CD4-positive, CD25-positive, alpha-beta regulatory T cell (primary cell): ENCODE measurements around the gene SCART1. TPM values are rescaled to one million over a fixed set of nuclear protein-coding genes. Genes with fewer than 3 reads are reported as not detected.
A peak's percentile ranks its signal among the peaks of the same experiment; 100 is the strongest.
"Not testable (repeated sequence)": the region's sequence is repeated elsewhere in the genome, so short reads cannot be mapped to it uniquely, and the experiment has no call there.

Source experiments
- ATAC-seq, 2 donors: fragments of 150-1000 bp; cut with Tn5 transposase; one replicate each; pipeline ENCODE4 v1.10.0; 2021; ENCODE audit warnings: low read depth in 2 of 2, moderate number of reproducible peaks in 2 of 2, moderate library complexity in 1 of 2
- DNase-seq, 3 donors: peaks; one replicate each; pipeline versions ENCODE4 v3.0.0 to v3.0.0-alpha.2; 2012 to 2022; ENCODE audit warnings: mixed read lengths in 1 of 3
- H3K27ac ChIP-seq: one replicate; pipeline ENCODE4 v1.7.0; 2013; ENCODE audit warnings: mild to moderate bottlenecking, low read length; ENCODE audit not compliant: insufficient read depth, poor library complexity, severe bottlenecking
- H3K27me3 ChIP-seq: one replicate; pipeline ENCODE4 v1.7.0; 2013; ENCODE audit warnings: low read length; ENCODE audit not compliant: control insufficient read depth, insufficient read depth
- H3K36me3 ChIP-seq: one replicate; pipeline ENCODE4 v1.7.0; 2013; ENCODE audit warnings: mild to moderate bottlenecking, low read length, moderate library complexity; ENCODE audit not compliant: control insufficient read depth, insufficient read depth
- H3K4me1 ChIP-seq: 2 replicates; pipeline ENCODE4 v1.7.0; 2013; ENCODE audit warnings: mild to moderate bottlenecking, low read length; ENCODE audit not compliant: insufficient read depth, control insufficient read depth, poor library complexity, severe bottlenecking
- H3K4me3 ChIP-seq: one replicate; pipeline ENCODE4 v1.7.0; 2013; ENCODE audit warnings: low read depth, mild to moderate bottlenecking, low read length, moderate library complexity
- H3K9me3 ChIP-seq, 2 experiments: 1 replicate in 1 of 2; 2 replicates in 1 of 2; pipeline ENCODE4 v1.7.0; 2013; ENCODE audit warnings: low read length in 2 of 2, mild to moderate bottlenecking in 1 of 2, moderate library complexity in 1 of 2; ENCODE audit not compliant: control insufficient read depth in 2 of 2
- H3K27ac Mint-ChIP-seq, 3 donors: one replicate each; pipeline ENCODE4 v1.8.0; 2020 to 2022; ENCODE audit warnings: mild to moderate bottlenecking in 3 of 3, mixed read lengths in 3 of 3, moderate library complexity in 2 of 3
- H3K27me3 Mint-ChIP-seq: one replicate; pipeline ENCODE4 v1.8.0; 2022; ENCODE audit warnings: mild to moderate bottlenecking, mixed read lengths
- H3K36me3 Mint-ChIP-seq: one replicate; pipeline ENCODE4 v1.8.0; 2020; ENCODE audit warnings: mixed read lengths
- H3K4me1 Mint-ChIP-seq, 4 donors: one replicate each; pipeline ENCODE4 v1.8.0; 2020 to 2022; ENCODE audit warnings: mixed read lengths in 4 of 4, mild to moderate bottlenecking in 1 of 4
- H3K4me3 Mint-ChIP-seq, 4 donors: one replicate each; pipeline ENCODE4 v1.8.0; 2020 to 2022; ENCODE audit warnings: mild to moderate bottlenecking in 4 of 4, mixed read lengths in 4 of 4, moderate library complexity in 3 of 4
- H3K9me3 Mint-ChIP-seq, 7 donors: one replicate each; pipeline ENCODE4 v1.8.0; 2020 to 2022; ENCODE audit warnings: mixed read lengths in 7 of 7, mild to moderate bottlenecking in 3 of 7, moderate library complexity in 2 of 7
- polyA plus RNA-seq, 4 donors: library from polyadenylated mRNA; unstranded; fragments of 300-500 nt; fragmentation: Illumina TruSeq; gene quantifications; one replicate each; pipeline ENCODE4 v1.2.3, GENCODE V29; 2021
- total RNA-seq: library from RNA; stranded (reverse); gene quantifications from one replicate; pipeline ENCODE4 v1.2.3, GENCODE V29; 2022

SCART1 gene
- total and polyA plus RNA-seq, 5 donors from 2014 or later = 0.03 to 5.6 (median 0.29) TPM; not detected in 2

DNA sequence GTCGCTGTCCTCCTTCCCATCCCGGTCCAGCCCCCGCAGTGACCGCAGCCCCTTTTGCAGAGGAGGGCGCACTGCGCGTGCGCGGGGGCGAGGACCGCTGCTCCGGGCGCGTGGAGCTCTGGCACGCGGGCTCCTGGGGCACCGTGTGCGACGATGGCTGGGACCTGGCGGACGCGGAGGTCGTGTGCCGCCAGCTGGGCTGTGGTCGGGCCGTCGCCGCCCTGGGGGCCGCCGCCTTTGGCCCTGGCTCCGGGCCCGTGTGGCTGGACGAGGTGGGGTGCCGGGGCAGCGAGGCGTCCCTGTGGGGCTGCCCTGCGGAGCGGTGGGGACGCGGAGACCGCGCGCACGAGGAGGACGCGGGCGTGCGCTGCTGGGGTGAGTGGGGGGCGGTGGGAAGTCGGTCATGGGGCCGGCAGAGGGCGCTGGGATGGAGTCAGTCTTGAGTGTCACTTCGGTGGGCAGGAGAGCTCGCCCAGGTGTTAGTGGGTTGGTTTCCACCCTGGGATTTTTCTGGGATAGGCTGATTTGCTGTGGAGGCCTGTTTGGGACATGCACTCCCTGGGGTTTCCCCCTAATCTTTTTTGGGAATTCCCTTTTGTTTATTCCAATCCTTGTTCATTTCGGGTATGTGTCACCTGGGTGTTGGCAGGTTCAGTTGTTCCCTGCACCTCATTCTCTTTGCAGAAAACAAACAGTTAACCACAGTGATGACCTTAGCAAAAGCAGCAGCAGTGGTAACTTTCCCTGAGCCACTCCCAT, 11.6 kb downstream of the SCART1 start:
- Histone ChIP-seq H3K4me3 (no peak overlapping the region), H3K36me3 (no peaks in the 10 kb centered on the region), H3K4me1 (no peaks in the 10 kb centered on the region), H3K9me3 (no peaks in the 10 kb centered on the region), H3K27ac (no peak overlapping the region), H3K27me3 (no peaks in the 10 kb centered on the region)
- peaks cover 0 to 1% (median 0%) of the 10 kb centered on the region in 7 donors for H3K9me3 Mint-ChIP-seq
- no peak overlapping the region for H3K4me3 Mint-ChIP-seq
- H3K27me3 Mint-ChIP-seq = no peaks in the 10 kb centered on the region
- no peaks in the 10 kb centered on the region for H3K4me1 Mint-ChIP-seq
- ATAC-seq = no peak
- H3K27ac Mint-ChIP-seq = peak overlapping the region in 1 of 3 donors; percentile 38
- DNase-seq = no peak
- peaks cover 9% of the 10 kb centered on the region for H3K36me3 Mint-ChIP-seq

GRCh38 chr10:133465950-133466474, 12.3 kb downstream of the SCART1 start:
- no peaks in the 10 kb centered on the region for H3K4me1 ChIP-seq
- H3K36me3 ChIP-seq = no peaks in the 10 kb centered on the region
- no peaks in the 10 kb centered on the region for H3K9me3 ChIP-seq
- H3K4me3 ChIP-seq = no peak overlapping the region
- no peak overlapping the region for H3K4me3 Mint-ChIP-seq
- H3K4me1 Mint-ChIP-seq = no peaks in the 10 kb centered on the region
- no peak for ATAC-seq
- H3K27ac ChIP-seq = no peak overlapping the region
- H3K9me3 Mint-ChIP-seq = peaks cover 0 to 1% (median 0%) of the 10 kb centered on the region in 7 donors
- peaks cover 9% of the 10 kb centered on the region for H3K36me3 Mint-ChIP-seq
- no peaks in the 10 kb centered on the region for H3K27me3 ChIP-seq
- no peaks in the 10 kb centered on the region for H3K27me3 Mint-ChIP-seq
- DNase-seq = no peak
- no peak overlapping the region for H3K27ac Mint-ChIP-seq

DNA sequence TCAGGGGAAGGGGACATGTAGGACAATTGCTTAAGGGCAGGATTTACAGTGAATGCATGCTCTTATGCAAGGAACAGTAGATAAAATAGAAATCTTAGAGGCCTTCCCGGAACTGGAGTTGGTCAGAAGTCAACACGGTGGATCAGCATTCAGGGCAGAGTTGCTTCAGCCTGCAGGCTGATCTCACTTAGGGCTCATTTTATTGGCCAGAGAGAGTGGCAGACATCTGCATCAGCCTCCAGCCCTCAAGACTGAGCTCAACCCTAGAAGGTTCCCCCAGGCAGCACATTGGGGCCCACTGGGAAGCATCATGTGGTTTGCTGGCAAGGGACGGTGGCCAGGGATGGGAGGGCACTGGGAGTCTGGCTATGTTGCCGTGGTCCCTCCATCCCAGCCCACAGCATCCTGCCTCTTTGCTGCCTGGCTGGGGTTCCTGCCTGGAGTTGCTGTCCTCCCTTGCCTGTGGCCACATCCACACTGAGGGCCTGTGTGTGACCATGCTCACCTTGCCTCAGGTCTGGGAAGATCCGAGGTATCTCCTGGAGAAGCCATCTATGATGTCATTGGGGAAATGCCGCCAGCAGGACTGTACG, 13.0 kb downstream of the SCART1 start:
- no peak overlapping the region for H3K27ac ChIP-seq
- H3K36me3 Mint-ChIP-seq = peaks cover 4% of the 10 kb centered on the region
- no peaks in the 10 kb centered on the region for H3K4me1 ChIP-seq
- no peak for DNase-seq
- H3K4me3 ChIP-seq = no peak overlapping the region
- no peak overlapping the region for H3K27ac Mint-ChIP-seq
- no peaks in the 10 kb centered on the region for H3K4me1 Mint-ChIP-seq
- no peaks in the 10 kb centered on the region for H3K9me3 ChIP-seq
- no peaks in the 10 kb centered on the region for H3K27me3 ChIP-seq
- ATAC-seq = no peak
- no peak overlapping the region for H3K4me3 Mint-ChIP-seq
- H3K9me3 Mint-ChIP-seq = peaks cover 0 to 1% (median 0%) of the 10 kb centered on the region in 7 donors
- no peaks in the 10 kb centered on the region for H3K27me3 Mint-ChIP-seq
- H3K36me3 ChIP-seq = no peaks in the 10 kb centered on the region

DNA sequence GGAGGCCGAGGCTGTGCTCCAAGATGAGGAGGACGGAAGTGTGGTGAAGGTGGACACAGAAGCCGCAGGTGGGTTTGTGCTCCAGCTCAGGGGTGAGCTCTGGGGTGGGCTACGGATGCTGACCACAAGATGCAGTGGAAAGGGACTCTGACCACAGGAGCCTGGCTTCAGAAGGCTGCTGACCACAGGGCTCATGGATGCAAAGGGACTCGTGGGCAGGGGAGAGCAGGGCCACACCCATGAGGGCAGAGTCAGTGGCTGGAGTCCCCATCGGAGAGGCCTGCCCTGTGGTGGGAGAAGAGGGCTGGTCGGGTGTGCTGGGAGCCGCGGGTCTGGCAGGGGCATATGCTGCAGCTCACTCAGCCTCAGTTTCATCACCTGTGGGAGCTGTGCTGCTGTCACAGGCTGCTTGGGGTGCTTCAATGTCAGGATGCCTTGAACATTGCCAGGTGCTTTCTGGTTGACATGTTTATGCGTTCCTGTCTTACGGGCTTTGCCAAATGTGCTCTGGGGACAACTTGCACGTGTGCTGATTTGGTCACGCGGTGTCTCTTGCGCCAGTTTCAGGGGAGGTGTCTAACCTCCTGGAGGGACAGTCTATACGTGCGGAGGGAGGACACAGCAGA, 13.7 kb downstream of the SCART1 start:
- Mint-ChIP-seq H3K4me1 (no peaks in the 10 kb centered on the region), H3K4me3 (no peak overlapping the region), H3K27ac (no peak overlapping the region), H3K27me3 (no peaks in the 10 kb centered on the region), H3K9me3 (peaks cover 0 to 1% (median 0%) of the 10 kb centered on the region in 7 donors), H3K36me3 (peaks cover 4% of the 10 kb centered on the region)
- Histone ChIP-seq H3K36me3 (no peaks in the 10 kb centered on the region), H3K27ac (no peak overlapping the region), H3K27me3 (no peaks in the 10 kb centered on the region), H3K4me3 (no peak overlapping the region), H3K9me3 (no peaks in the 10 kb centered on the region), H3K4me1 (no peaks in the 10 kb centered on the region)
- no peak for ATAC-seq
- DNase-seq = no peak

DNA sequence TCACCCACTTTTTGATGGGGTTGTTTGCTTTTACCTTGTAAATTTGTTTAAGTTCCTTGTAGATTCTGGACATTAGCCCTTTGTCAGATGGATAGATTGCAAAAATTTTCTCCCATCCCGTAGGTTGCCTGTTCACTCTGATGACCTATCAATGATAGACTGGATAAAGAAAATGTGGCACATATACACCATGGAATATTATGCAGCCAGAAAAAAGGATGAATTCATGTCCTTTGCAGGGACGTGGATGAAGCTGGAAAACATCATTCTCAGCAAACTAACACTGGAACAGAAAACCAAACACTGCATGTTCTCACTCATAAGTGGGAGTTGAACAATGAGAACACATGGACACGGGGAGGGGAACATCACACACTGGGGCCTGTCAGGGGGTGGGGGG, 15.5 kb downstream of the SCART1 start:
- not testable (repeated sequence) for H3K27me3 ChIP-seq

GRCh38 chr10:133471300-133472109, 17.8 kb downstream of the SCART1 start:
- no peaks in the 10 kb centered on the region for H3K9me3 ChIP-seq
- no peak overlapping the region for H3K27ac ChIP-seq
- no peaks in the 10 kb centered on the region for H3K36me3 ChIP-seq
- H3K4me1 ChIP-seq = peaks cover 15% of the 10 kb centered on the region
- Mint-ChIP-seq H3K4me1 (peaks cover 0 to 17% (median 6%) of the 10 kb centered on the region in 4 donors), H3K27me3 (no peaks in the 10 kb centered on the region), H3K9me3 (peaks cover 0 to 1% (median 0%) of the 10 kb centered on the region in 7 donors), H3K4me3 (no peak overlapping the region), H3K36me3 (peaks cover 8% of the 10 kb centered on the region), H3K27ac (peak overlapping the region in 1 of 3 donors; percentile 52)
- H3K4me3 ChIP-seq = no peak overlapping the region
- DNase-seq (no peak), ATAC-seq (no peak)
- no peaks in the 10 kb centered on the region for H3K27me3 ChIP-seq

More for the DNA sequence above, 15.5 kb downstream of the SCART1 start:
- not testable (repeated sequence) for H3K9me3 ChIP-seq, H3K27ac Mint-ChIP-seq, H3K4me1 Mint-ChIP-seq, H3K9me3 Mint-ChIP-seq, H3K36me3 Mint-ChIP-seq, H3K4me3 Mint-ChIP-seq, H3K36me3 ChIP-seq, H3K4me3 ChIP-seq, DNase-seq, H3K4me1 ChIP-seq, H3K27me3 Mint-ChIP-seq, H3K27ac ChIP-seq, ATAC-seq

- peaks cover 0 to 20% (median 7%) of the 10 kb centered on the region in 4 donors for H3K4me1 Mint-ChIP-seq
- no peak overlapping the region for H3K4me3 ChIP-seq
- H3K27me3 ChIP-seq = no peaks in the 10 kb centered on the region
- H3K36me3 Mint-ChIP-seq = peaks cover 8% of the 10 kb centered on the region
- peaks cover 0 to 1% (median 0%) of the 10 kb centered on the region in 7 donors for H3K9me3 Mint-ChIP-seq
- DNase-seq = no peak
- no peaks in the 10 kb centered on the region for H3K36me3 ChIP-seq
- H3K4me1 ChIP-seq = peaks cover 15% of the 10 kb centered on the region
- ATAC-seq = no peak
- H3K27me3 Mint-ChIP-seq = no peaks in the 10 kb centered on the region
- H3K27ac Mint-ChIP-seq = no peak overlapping the region
- H3K27ac ChIP-seq = no peak overlapping the region
- H3K4me3 Mint-ChIP-seq = no peak overlapping the region
- H3K9me3 ChIP-seq = no peaks in the 10 kb centered on the region
Observed at GRCh38 chr10:133473270-133473669, 19.5 kb downstream of the SCART1 start.
